Measurements from ENCODE around the gene KIFC3.

KIFC3 gene

DNA sequence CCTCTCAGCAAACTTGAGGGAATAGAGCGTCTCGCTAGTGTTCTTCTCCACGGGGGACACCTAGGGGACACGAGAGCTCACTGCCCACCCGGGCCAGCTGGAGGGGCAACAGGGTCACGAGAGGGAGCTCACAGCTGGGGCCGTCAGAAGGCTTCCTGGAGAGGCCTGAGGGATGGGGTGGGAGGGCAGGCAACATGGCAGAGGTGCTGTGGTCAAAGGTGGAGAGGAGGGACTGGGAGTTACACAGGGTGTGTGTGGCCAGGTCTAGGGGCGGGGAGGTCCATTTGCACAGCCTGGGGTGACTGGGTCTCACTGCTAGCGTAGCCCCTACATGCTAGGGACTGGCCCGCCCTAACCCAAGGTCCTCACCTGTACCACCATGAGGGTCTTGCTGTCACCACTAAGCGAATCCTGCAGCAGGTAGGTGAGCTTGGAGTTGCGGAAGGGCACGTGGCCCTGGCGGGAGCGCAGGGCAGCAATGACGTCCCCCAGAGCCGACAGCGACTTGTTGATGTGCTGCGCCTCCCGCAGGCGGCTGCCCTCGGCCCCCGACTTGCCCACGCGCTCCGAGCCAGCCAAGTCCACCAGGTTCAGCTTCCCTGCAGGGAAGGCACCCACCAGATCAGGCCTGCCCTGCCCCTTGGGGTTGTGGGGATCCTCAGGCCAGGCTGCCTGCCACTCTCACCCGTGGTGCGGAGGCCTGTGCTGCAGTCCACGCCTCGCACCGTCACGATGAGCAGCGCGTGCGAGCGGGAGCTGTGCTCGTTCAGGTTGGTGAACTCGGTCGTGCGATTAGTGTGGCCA lies 41.7 kb downstream of the KIFC3 start:
- Histone ChIP-seq H3K36me3 (replicated peaks) (peaks cover 53% of the 10 kb centered on the region), H3K27me3 (replicated peaks) (no peaks in the 10 kb centered on the region), H3K4me3 (ENCODE audit: low read depth, low read length) (no peak overlapping the region), H3K27ac (no peak overlapping the region)
- in situ Hi-C loops (cut with HindIII; ENCODE audit: low pct_ligation_motif_present, low sequenced_read_pairs), result no loop called here
- no peak for DNase-seq
- TF ChIP-seq, protein P1, sequence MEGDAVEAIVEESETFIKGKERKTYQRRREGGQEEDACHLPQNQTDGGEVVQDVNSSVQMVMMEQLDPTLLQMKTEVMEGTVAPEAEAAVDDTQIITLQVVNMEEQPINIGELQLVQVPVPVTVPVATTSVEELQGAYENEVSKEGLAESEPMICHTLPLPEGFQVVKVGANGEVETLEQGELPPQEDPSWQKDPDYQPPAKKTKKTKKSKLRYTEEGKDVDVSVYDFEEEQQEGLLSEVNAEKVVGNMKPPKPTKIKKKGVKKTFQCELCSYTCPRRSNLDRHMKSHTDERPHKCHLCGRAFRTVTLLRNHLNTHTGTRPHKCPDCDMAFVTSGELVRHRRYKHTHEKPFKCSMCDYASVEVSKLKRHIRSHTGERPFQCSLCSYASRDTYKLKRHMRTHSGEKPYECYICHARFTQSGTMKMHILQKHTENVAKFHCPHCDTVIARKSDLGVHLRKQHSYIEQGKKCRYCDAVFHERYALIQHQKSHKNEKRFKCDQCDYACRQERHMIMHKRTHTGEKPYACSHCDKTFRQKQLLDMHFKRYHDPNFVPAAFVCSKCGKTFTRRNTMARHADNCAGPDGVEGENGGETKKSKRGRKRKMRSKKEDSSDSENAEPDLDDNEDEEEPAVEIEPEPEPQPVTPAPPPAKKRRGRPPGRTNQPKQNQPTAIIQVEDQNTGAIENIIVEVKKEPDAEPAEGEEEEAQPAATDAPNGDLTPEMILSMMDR (IDR thresholded peaks at IDR 0.05; ENCODE audit: low read depth, low read length, missing control alignments), result no peak

DNA sequence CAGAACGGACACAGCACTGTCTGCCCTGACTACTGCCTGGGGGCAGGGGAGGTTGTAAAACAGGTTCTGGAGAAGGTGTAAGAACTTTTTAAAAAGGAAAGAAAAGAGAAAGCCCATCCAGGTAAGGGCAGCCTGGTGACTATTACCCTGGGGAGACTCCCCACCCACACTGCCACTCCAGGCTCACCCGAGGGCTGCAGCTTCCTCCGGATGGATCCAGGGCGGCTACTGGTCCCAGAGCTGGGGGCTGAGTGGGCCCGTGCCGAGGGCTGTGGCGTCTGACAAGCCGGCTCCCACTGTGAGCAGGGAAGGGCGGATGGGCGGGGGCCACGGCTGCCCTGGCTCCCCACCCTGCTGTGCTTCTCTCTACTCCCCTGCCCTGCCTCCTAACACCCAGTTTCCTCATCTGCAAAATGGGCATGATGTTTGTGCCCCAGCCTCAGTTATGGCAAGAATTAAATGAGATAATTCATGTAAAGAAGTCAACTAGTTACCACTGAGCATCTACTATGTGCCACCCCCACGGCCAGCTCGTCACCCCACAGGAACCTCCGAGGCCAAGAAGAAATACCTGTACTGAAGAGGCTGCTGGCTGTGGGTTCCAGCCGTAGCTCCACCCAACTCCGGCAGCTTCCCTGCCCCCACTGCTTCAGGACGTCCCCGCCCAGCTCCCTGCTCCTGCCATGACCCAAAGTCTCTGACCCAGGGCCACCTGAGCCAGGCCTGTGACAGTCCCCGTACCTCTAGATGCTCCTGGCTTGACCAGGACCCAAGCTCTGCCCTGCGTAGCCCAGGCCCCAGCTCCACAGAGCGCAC lies 42.5 kb downstream of the KIFC3 start:
- DNase-seq, result no peak
- H3K36me3 ChIP-seq (replicated peaks), result peaks cover 52% of the 10 kb centered on the region
- no peak overlapping the region for H3K4me3 ChIP-seq (ENCODE audit: low read depth, low read length)
- TF ChIP-seq, protein P1 (IDR thresholded peaks at IDR 0.05; ENCODE audit: low read depth, low read length, missing control alignments), result no peak
- in situ Hi-C loops (cut with HindIII; ENCODE audit: low pct_ligation_motif_present, low sequenced_read_pairs), result no loop called here
- no peaks in the 10 kb centered on the region for H3K27me3 ChIP-seq (replicated peaks)
- H3K27ac ChIP-seq, result no peak overlapping the region

DNA sequence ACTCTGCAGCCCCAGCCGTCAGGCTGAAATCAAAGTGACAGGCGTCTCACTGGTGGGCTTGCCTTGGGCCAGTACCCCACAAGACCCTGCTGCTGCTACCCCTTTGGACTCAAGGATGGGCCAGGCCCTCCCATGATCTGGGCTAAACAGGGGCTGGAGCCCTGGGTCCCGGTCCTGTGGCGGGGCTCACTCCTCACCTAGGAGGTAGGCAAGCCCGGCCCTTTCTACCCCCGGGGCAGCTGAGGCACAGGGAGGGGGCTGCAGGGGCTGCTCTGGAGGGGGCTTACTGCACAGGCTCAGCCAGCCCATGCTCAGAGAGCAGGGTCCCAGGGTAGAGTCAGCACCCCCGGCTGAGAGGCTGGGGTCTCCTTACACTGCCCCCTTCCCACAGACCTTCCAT lies 43.2 kb downstream of the KIFC3 start:
- Histone ChIP-seq H3K36me3 (replicated peaks) (peaks cover 50% of the 10 kb centered on the region), H3K27me3 (replicated peaks) (no peaks in the 10 kb centered on the region), H3K4me3 (ENCODE audit: low read depth, low read length) (no peak overlapping the region), H3K27ac (no peak overlapping the region)
- TF ChIP-seq, protein P1 (IDR thresholded peaks at IDR 0.05; ENCODE audit: low read depth, low read length, missing control alignments), result no peak
- DNase-seq, result no peak
- in situ Hi-C loops (cut with HindIII; ENCODE audit: low pct_ligation_motif_present, low sequenced_read_pairs), result no loop called here

DNA sequence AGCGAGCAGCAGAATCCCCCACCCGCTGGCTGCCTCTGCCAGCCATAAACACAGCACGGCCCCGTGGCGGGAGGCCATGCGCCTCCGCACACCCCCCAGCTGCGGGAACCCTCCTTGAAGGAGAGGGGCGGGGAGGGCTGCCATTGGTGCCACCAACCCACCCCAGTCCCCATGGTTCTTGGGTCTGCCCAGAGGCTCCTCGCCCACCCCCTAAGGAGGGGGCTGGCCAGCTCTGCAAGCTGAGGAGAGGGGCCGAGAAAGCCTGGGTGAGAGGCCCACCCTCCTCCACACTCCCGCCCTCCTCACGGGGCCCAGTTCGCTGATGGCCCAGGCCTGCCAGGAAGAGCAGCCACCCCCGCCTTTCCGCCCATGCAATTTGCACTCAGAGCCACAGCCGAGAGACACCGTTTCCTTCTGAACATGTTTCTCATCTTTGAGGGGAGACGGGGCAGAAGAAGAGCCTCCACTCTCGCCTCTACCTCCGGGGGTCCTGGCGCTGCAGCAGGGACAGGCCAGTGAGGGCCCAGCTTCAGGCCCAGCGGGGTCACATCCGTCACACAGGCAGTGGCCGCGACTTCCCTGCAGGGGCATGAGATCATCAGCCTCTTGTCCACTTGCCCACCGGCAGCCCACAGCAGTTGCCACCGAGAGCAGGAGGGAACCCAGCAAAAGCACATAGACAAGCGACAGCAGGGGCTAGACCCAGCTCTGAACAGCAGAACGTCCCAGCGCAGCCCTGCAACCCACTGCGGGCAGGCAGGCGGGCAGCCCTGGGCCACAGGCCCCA lies 43.8 kb downstream of the KIFC3 start:
- H3K36me3 ChIP-seq (replicated peaks), result peaks cover 53% of the 10 kb centered on the region
- no peak overlapping the region for H3K4me3 ChIP-seq (ENCODE audit: low read depth, low read length)
- in situ Hi-C loops (cut with HindIII; ENCODE audit: low pct_ligation_motif_present, low sequenced_read_pairs), result no loop called here
- TF ChIP-seq, protein P1 (IDR thresholded peaks at IDR 0.05; ENCODE audit: low read depth, low read length, missing control alignments), result no peak
- no peak for DNase-seq
- H3K27me3 ChIP-seq (replicated peaks), result no peaks in the 10 kb centered on the region
- H3K27ac ChIP-seq, result no peak overlapping the region

DNA sequence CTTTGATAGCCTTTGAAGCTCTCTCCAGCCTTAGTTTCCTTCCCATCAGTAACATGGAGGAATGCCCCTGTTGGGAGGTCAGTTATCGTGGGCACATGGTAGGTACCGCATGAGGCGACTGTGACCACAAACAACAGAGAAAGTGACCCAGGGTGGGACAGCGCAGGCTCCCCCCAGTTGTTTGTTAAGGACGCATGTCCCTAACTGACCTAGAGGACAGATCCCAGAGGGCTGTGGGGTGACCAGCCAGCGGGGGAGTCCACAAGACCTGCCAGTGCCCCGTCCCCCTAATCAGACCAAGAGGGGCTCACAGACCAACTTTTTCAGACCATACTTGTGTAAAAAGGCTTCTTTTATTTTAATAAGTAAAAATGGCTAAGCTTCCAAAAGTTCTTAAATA lies 44.4 kb downstream of the KIFC3 start:
- Histone ChIP-seq H3K36me3 (replicated peaks) (peaks cover 56% of the 10 kb centered on the region), H3K27me3 (replicated peaks) (no peaks in the 10 kb centered on the region), H3K27ac (no peak overlapping the region), H3K4me3 (ENCODE audit: low read depth, low read length) (no peak overlapping the region)
- TF ChIP-seq, protein P1 (IDR thresholded peaks at IDR 0.05; ENCODE audit: low read depth, low read length, missing control alignments), result no peak
- in situ Hi-C loops (cut with HindIII; ENCODE audit: low pct_ligation_motif_present, low sequenced_read_pairs), result no loop called here
- no peak for DNase-seq

Data from brain microvascular endothelial cell (primary cell).